ENCODE results near the gene SULT1C3.
A peak's percentile ranks its signal among the peaks of the same experiment; 100 is the strongest.

Gene SULT1C3

DNA sequence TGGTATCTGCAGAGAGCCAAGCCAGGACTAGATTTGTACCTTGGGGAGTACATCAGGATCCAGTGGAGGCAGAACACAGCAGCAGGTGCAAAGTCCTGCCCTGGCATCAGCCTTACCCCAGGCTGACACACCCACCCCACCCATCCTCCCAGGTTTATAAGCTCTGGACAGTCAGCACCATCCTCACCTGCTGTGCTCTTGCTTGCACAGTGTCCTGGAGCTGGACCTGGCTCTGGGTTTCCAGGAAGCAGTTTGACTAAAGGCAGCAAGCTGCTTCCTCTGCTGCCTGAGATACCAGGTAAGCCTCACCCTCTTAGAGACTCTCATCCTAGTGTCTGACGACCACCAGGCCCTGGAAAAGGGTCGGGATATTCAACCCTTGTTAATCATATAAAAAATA, at the start of gene SULT1C3:
TSS of gene SULT1C3 (plus strand) at position 183 of the 400 bp plus-strand sequence. CDS start 7,227 bp downstream, outside the sequence.
- DNase-seq (ENCODE audit: low read depth): no peak
- H3K4me3 ChIP-seq (ENCODE audit: low read length): no peak within 1 kb of the TSS
- TF ChIP-seq, protein P1, sequence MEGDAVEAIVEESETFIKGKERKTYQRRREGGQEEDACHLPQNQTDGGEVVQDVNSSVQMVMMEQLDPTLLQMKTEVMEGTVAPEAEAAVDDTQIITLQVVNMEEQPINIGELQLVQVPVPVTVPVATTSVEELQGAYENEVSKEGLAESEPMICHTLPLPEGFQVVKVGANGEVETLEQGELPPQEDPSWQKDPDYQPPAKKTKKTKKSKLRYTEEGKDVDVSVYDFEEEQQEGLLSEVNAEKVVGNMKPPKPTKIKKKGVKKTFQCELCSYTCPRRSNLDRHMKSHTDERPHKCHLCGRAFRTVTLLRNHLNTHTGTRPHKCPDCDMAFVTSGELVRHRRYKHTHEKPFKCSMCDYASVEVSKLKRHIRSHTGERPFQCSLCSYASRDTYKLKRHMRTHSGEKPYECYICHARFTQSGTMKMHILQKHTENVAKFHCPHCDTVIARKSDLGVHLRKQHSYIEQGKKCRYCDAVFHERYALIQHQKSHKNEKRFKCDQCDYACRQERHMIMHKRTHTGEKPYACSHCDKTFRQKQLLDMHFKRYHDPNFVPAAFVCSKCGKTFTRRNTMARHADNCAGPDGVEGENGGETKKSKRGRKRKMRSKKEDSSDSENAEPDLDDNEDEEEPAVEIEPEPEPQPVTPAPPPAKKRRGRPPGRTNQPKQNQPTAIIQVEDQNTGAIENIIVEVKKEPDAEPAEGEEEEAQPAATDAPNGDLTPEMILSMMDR (IDR thresholded peaks at IDR 0.05; ENCODE audit: insufficient read depth, low read depth, low read length, missing control alignments): no peak

DNA sequence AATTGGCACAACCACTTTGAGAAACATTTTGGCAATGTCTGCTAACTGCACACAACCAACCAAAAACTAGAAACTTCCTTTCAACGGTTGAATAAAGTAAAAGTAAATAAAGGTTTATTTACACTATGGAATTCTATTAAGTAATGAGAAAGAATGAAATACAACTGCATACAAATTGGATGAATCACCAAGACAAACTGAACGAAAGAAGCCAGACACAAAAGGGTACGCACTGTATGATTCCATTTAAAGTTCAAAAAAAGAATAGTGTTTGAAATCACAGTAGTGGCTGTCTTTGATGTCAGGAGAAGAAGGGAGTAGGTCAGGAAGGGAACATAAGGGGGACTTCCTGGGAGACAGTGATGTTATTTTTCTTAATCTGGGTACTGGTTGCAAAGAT, 46.5 kb upstream of the SULT1C3 start:
- DNase-seq (ENCODE audit: low read depth): peak; percentile 49
- H3K4me3 ChIP-seq (ENCODE audit: low read length): no peak overlapping the region
- TF ChIP-seq, protein P1 (IDR thresholded peaks at IDR 0.05; ENCODE audit: insufficient read depth, low read depth, low read length, missing control alignments): no peak

DNA sequence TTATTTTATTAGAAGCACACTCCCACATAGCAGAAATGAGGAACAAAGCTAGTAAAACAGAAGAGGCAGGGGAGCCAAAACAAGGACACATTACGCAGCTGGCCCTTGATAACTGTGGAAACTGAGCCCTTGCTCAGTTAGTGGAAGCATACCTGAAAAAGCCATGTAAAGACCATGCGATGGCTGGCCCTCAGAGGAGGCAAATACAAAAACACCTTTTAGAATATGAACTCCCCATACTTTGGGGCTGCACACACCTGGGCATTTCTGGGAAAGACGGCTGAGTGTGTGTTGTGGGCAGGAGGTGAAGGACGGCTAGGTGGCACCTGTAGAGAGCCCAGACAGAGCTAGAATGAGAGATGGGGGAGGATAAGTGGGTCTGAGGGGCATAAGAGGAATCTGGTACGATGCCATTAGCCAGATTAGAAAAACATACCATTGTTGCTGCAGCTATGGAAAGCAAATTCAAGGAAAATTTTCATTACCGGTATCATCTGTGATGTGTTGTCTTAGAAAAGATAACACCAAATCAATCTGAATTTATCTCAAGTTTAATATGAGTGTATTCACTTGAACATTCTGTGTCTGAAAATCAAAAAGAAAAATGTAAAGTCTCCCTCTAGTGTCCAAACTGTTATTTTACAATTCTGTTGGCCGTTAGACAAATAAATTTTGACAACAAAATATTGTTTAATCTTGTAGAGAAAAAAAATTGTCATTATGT, 45.2 kb upstream of the SULT1C3 start:
- TF ChIP-seq, protein P1 (IDR thresholded peaks at IDR 0.05; ENCODE audit: insufficient read depth, low read depth, low read length, missing control alignments): peak; percentile 26
- peak; percentile 19 for DNase-seq (ENCODE audit: low read depth)
- no peak overlapping the region for H3K4me3 ChIP-seq (ENCODE audit: low read length)

DNA sequence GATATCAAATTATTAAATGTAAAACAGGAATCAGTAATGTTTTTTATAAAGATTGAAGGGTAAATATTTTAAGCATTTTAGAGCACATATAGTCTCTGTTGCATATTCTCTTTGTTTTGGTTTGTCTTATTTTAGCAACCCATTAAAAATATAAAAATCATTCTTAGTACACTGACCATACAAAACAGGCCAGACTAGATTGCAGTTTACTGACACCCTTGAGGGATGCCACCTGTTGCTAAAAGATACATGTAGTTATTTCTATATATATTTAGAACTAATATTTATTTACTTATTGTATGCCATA, 44.7 kb upstream of the SULT1C3 start:
- TF ChIP-seq, protein P1 (IDR thresholded peaks at IDR 0.05; ENCODE audit: insufficient read depth, low read depth, low read length, missing control alignments): no peak
- no peak overlapping the region for H3K4me3 ChIP-seq (ENCODE audit: low read length)
- no peak for DNase-seq (ENCODE audit: low read depth)

DNA sequence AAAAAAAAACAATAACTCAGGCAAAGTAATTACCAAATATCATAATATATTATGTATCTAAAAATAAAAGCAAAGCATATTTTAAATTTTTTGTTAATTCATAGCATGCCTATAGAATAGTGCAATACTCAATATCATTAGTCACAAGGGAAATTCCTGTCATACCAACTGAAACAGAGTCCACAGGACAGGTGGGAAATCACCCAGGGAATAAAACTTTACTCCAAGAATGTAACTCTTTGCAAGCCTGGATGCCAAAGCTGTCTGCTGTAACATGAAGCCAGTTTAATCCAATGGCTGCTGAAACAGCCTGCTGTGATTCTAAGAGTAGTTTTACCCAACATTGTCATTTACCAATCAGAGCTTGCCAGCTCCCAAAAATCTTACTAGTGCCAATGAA, 40.0 kb upstream of the SULT1C3 start:
- peak; percentile 59 for DNase-seq (ENCODE audit: low read depth)
- H3K4me3 ChIP-seq (ENCODE audit: low read length): no peak overlapping the region
- TF ChIP-seq, protein P1 (IDR thresholded peaks at IDR 0.05; ENCODE audit: insufficient read depth, low read depth, low read length, missing control alignments): no peak

DNA sequence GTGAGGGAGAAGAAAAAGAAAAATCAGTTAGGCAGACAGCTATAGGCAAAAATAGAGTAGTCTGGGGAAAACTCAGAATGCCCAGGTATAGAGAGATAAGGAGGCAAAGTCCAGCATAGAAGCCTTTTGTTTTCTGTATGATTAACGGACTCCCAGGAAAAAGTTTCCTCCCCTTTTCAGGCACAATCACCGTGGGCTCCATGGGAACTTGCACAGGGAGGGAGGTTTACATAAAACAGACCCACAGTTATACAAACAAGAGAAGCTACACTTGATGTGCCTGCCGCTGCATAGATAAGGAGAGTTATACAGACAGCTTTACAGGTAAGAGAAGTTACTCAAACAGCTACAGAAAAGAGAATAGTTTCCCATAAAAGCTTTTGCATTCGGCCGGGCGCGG, 39.2 kb upstream of the SULT1C3 start:
- DNase-seq (ENCODE audit: low read depth): no peak
- TF ChIP-seq, protein P1 (IDR thresholded peaks at IDR 0.05; ENCODE audit: insufficient read depth, low read depth, low read length, missing control alignments): no peak
- H3K4me3 ChIP-seq (ENCODE audit: low read length): no peak overlapping the region

DNA sequence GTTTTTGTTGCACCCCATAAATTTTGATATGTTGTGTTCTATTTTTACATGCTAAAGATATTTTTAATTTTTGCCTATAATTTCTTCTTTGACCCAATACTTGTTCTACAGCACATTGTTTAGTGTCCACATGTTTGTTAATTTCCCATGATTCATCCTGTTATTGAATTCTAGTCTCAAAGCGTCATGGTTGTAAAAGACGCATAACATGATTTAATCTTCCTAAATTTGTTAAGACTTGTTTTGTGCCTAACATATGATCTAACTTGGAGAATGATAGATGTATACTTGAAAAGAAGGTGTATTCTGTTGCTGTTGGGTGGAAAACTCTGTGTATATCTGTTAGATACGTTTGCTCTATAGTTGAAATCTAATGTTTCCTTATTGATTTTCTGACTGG, 27.1 kb upstream of the SULT1C3 start:
- H3K4me3 ChIP-seq (ENCODE audit: low read length): no peak overlapping the region
- DNase-seq (ENCODE audit: low read depth): peak; percentile 81
- TF ChIP-seq, protein P1 (IDR thresholded peaks at IDR 0.05; ENCODE audit: insufficient read depth, low read depth, low read length, missing control alignments): no peak
